ENCODE measurements around the gene SLC27A3.
A peak's percentile ranks its signal among the peaks of the same experiment; 100 is the strongest.

The SLC27A3 gene

GRCh38 chr1:153783233-153784190 lies 8.3 kb downstream of the SLC27A3 start:
- no peak for TF ChIP-seq CTCF (IDR thresholded peaks at IDR 0.05; ENCODE audit: low read length, missing control alignments)
- peak; percentile 93 for DNase-seq (ENCODE audit: low read depth)
- H3K4me3 ChIP-seq (replicated peaks; ENCODE audit: low read depth, low read length), result peak overlapping the region; percentile 67

- H3K4me3 ChIP-seq (replicated peaks; ENCODE audit: low read depth, low read length), result no peak overlapping the region
- TF ChIP-seq CTCF (IDR thresholded peaks at IDR 0.05; ENCODE audit: low read length, missing control alignments), result no peak
- no peak for DNase-seq (ENCODE audit: low read depth)
Measured at GRCh38 chr1:153786038-153786790, 11.0 kb downstream of the SLC27A3 start.

GRCh38 chr1:153789478-153790034 lies 14.3 kb downstream of the SLC27A3 start:
- peak overlapping the region; percentile 43 for H3K4me3 ChIP-seq (replicated peaks; ENCODE audit: low read depth, low read length)
- no peak for DNase-seq (ENCODE audit: low read depth)
- TF ChIP-seq CTCF (IDR thresholded peaks at IDR 0.05; ENCODE audit: low read length, missing control alignments), result no peak

GRCh38 chr1:153790313-153790965 lies 15.2 kb downstream of the SLC27A3 start:
- TF ChIP-seq CTCF (IDR thresholded peaks at IDR 0.05; ENCODE audit: low read length, missing control alignments), result no peak
- peak overlapping the region; percentile 43 for H3K4me3 ChIP-seq (replicated peaks; ENCODE audit: low read depth, low read length)
- DNase-seq (ENCODE audit: low read depth), result peak; percentile 93

GRCh38 chr1:153790966-153791647 lies 15.9 kb downstream of the SLC27A3 start:
- TF ChIP-seq CTCF (IDR thresholded peaks at IDR 0.05; ENCODE audit: low read length, missing control alignments), result no peak
- H3K4me3 ChIP-seq (replicated peaks; ENCODE audit: low read depth, low read length), result peak overlapping the region; percentile 43
- DNase-seq (ENCODE audit: low read depth), result peak; percentile 93

GRCh38 chr1:153791648-153792253 lies 16.5 kb downstream of the SLC27A3 start:
- DNase-seq (ENCODE audit: low read depth), result no peak
- no peak for TF ChIP-seq CTCF (IDR thresholded peaks at IDR 0.05; ENCODE audit: low read length, missing control alignments)
- no peak overlapping the region for H3K4me3 ChIP-seq (replicated peaks; ENCODE audit: low read depth, low read length)
